Coronary artery (tissue), 2 donors: ENCODE data around the gene PLK5.

Experiments used
- DNase-seq: peaks from one replicate; pipeline ENCODE4 v3.0.0-alpha.2; 2017; ENCODE audit warnings: low spot score
- H3K27ac ChIP-seq, 2 donors: fragments of 200-600 bp; sonication (generic); one replicate each; pipeline ENCODE4 v1.5.1; 2016 to 2019
- H3K4me3 ChIP-seq: fragments of 200-600 bp; sonication (generic); 2 replicates; pipeline ENCODE4 v1.5.1; 2016; ENCODE audit warnings: mild to moderate bottlenecking, moderate library complexity
- CTCF ChIP-seq: fragments of 200-600 bp; sonication (generic); IDR thresholded peaks from one replicate; pipeline ENCODE4 v1.5.1; 2019; ENCODE audit warnings: antibody characterized with exemption

PLK5 gene

GRCh38 chr19:1511318-1512317, 12.3 kb upstream of the PLK5 start:
- H3K4me3 ChIP-seq: no peak overlapping the region
- no peak overlapping the region for H3K27ac ChIP-seq
- no peak for TF ChIP-seq CTCF
- DNase-seq: no peak

GRCh38 chr19:1512671-1513498, 11.0 kb upstream of the PLK5 start, which contains the start of gene ADAMTSL5:
TSS of gene ADAMTSL5 (minus strand) at chr19:1513019. CDS start at chr19:1510943, 2,076 bp downstream.
- peak within 1 kb of the TSS; percentile 30 to 86 for H3K27ac ChIP-seq
- H3K4me3 ChIP-seq: peak within 1 kb of the TSS; percentile 81
- TF ChIP-seq CTCF: no peak
- DNase-seq: no peak

- peak; percentile 44 for TF ChIP-seq CTCF
- H3K27ac ChIP-seq: peak overlapping the region; percentile 30 to 86
- H3K4me3 ChIP-seq: peak overlapping the region; percentile 81
- no peak for DNase-seq
These were observed 10.2 kb upstream of the PLK5 start for GRCh38 chr19:1513499-1514294.

DNA sequence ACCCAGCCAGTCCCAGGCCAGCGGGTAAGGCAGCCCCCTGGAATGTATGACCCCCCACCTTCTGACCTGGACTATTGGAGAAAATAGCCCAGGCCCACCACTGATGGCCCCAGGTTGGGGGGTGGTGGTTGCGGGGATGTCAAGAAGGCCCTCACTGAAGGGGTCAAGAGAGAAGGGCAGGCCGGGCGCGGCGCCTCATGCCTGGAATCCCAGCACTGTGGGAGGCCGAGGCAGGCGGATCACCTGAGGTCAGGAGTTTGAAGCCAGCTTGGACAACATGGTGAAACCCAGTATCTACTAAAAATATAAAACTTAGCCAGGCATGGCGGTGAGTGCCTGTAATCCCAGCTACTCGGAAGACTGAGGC, 9.6 kb upstream of the PLK5 start:
- no peak for TF ChIP-seq CTCF
- Histone ChIP-seq H3K4me3 (no peak overlapping the region), H3K27ac (peak overlapping the region in 1 of 2 donors; percentile 86)
- no peak for DNase-seq

- DNase-seq: no peak
- TF ChIP-seq CTCF: no peak
- Histone ChIP-seq H3K4me3 (no peak overlapping the region), H3K27ac (no peak overlapping the region)
These were observed 8.7 kb upstream of the PLK5 start for GRCh38 chr19:1514986-1515721.

GRCh38 chr19:1516395-1516753, 7.5 kb upstream of the PLK5 start:
- no peak for TF ChIP-seq CTCF
- H3K27ac ChIP-seq: no peak overlapping the region

More at GRCh38 chr19:1516395-1516753, 7.5 kb upstream of the PLK5 start:
- DNase-seq: no peak
- no peak overlapping the region for H3K4me3 ChIP-seq
